ENCODE results near the gene MAD2L1.

GRCh38 chr4:120051253-120051652 is 15.4 kb downstream of the MAD2L1 start:
- no peak for TF ChIP-seq CTCF (IDR thresholded peaks at IDR 0.05)
- no peak for TF ChIP-seq POLR2A (IDR thresholded peaks at IDR 0.05)
